Activated T-cell treated with anti-CD3 and anti-CD28 coated beads for 4 hours (primary cell): ENCODE measurements around the gene RAB6D.
"Not testable (repeated sequence)": the region's sequence is repeated elsewhere in the genome, so short reads cannot be mapped to it uniquely, and the experiment has no call there.

ENCODE experiments used
- DNase-seq: peaks from one replicate; pipeline ENCODE4 v3.0.0-alpha.2; 2020

Gene RAB6D

DNA sequence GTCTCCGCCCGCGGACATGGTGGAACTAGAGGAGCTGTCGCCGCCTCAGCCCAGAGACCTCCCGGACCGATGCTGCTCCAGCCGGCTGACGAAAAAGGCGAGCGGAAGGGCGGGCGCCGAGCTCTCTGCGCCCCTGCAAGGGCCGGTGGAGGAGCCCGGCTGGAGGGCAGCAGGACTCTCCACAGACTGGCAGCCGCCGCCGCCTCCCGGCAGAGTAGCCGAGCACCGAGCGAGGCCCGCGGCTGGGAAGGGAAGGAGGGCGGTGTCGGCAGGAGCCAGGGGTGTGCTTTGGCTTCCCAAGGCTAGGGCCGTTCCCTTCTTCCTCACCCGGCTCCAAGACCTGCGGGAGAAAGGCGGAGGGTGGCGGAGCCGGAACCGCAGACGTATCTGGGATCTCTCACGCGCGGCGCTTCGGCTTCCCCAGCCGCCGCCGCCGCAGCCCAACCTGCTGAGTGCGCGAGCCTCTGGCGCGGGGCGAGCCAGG lies at the start of gene RAB6D:
RAB6D (minus strand) TSS at position 466 of the 484 bp plus-strand sequence; CDS start at position 18, 448 bp downstream.
- not testable (repeated sequence) for DNase-seq

DNA sequence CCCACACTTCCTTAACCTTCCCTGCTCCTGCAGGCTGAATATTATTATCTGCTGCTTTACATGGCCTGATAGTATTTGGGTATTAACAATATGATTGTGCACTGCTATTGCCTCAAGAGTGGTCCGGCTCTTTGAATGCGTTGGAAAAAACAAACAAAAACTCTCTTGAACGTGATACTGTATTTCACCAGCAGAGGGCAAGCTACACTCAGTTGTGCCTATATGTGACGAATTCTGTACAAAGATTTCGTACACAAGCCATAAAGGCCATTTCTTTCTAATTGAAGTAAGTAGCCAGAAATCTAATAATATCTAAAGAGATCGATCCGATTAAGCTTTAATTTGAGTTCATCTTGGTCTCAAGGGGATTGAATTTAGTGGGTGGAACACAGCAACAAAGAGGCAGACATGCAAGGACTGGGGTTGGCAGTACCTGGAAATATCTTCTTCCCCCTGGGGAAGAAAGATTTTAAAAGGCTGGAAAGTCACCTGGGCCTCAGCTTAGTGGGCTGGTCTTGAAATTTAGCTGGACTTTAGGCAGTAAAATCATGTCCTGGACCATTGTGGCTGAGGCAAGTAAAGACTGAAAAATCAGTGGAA lies 49.3 kb upstream of the RAB6D start:
- no peak for DNase-seq

DNA sequence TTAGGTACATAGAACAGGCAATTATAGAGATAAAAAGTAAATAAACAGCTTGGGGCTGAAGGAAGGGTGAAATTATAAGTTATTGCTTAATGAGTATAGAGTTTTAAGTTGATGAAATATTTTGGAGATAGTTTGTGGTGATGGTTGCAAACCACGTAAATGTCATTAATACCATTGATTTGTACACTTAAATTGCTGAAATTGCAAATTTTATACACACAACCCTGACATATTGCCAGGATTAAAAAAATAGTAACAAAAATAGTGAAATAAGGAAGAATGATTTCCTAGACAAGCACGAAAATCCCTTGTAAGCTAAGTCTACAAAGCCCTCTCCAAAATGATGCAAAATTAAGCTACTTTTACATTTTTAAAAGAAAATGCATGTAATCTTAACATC lies 46.2 kb upstream of the RAB6D start:
- DNase-seq: no peak

DNA sequence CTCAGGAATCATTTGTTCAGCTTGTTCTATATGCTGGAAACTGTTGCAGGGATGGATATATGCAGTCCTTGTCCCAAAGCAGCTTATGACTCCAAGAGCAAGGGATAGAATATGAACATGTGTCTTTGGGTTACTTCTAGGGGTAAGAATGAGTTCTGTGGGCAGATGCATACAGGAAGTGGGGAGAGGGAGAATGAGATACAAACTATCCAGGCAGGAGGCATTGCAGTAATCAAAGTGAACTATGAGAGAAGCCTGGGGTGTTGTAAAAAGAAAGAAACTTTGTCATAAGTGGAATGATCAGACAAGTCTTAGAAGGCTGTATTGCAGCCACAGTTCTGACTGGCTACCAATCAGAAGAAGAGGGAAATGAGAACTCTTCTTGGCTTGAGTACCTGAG lies 44.8 kb upstream of the RAB6D start:
- no peak for DNase-seq

- DNase-seq: no peak
Measured at GRCh38 chr2:131408207-131408606, 44.2 kb upstream of the RAB6D start.

- no peak for DNase-seq
Measured at GRCh38 chr2:131404753-131405152, 40.8 kb upstream of the RAB6D start.

- no peak for DNase-seq
Measured at GRCh38 chr2:131402320-131403039, 38.5 kb upstream of the RAB6D start.

- no peak for DNase-seq
Measured at GRCh38 chr2:131400849-131401248, 36.9 kb upstream of the RAB6D start.

- not testable (repeated sequence) for DNase-seq
Measured at GRCh38 chr2:131400441-131400840, 36.5 kb upstream of the RAB6D start.

GRCh38 chr2:131396209-131396608 lies 32.2 kb upstream of the RAB6D start:
- not testable (repeated sequence) for DNase-seq

- DNase-seq: not testable (repeated sequence)
Measured at GRCh38 chr2:131395024-131395645, 31.2 kb upstream of the RAB6D start.

GRCh38 chr2:131394147-131394931 lies 30.4 kb upstream of the RAB6D start:
- DNase-seq: no peak

DNA sequence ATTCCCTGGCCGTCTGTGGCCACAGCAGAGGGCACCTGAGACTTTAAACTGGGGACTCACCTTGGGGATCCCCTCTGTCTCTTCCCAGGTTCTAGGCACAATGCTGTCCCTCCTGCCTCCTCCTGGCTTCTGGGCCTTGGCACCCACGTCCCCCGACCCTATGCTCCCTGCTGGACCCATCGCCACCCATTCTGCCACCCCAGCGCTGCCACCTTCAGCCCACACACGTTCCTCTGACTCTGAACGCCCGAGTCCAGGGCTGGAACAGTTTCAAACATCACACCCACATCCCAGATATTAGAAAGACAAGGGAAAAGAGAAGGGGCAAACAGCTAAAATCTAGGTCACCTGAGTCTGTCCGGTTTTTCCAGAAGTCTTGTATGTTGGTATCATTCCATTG lies 28.0 kb upstream of the RAB6D start:
- DNase-seq: not testable (repeated sequence)

DNA sequence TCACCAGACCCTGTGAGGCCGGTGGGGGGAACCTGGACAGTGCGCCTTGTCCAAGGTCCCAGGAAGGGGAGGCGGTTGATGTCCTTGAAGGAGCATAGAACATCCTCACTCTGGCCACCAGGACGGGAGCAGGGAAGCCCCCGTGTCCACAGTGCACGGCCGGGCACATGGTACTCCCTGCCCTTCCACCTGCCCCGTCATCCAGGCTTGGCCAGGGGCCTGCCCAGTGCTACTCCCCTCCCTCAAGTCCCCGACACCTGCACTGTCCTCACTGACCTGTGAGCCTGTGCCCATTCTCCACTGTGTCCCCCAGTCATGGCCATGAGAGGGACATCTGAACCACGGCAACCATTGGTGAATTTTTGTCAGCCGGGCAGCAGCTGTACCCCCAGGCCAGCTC lies 27.5 kb upstream of the RAB6D start:
- not testable (repeated sequence) for DNase-seq

DNA sequence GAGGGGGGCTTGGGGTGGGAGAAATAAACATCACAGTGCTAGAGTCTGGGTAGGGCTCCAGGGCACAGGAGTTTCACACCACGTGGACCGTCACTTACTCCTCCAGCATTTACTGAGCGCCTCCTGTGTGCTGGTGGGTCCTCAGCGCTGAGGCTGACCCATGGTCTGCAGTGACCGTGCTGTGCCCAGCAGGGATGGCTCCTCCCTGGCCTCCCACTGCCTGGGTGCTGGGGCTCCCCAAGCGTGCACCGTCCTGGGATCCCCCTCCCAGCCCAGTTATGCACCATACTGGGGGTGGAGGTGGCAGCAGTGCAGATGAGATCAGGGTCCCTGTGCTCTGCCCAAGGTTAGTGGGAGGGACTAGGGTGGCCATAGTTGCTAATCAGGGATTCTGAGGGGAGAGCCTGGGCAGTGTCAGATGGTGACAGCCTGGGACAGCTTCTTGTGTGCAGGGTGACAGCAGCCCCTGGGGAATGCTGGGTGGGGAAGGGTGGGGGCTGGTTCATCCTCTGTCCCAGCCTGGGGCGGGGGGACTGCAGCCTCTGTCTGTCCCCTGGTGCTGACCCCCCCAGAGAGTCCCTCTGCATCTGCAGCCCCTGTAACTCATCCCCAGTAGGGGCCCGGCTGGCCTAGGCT lies 26.6 kb upstream of the RAB6D start:
- DNase-seq: not testable (repeated sequence)

DNA sequence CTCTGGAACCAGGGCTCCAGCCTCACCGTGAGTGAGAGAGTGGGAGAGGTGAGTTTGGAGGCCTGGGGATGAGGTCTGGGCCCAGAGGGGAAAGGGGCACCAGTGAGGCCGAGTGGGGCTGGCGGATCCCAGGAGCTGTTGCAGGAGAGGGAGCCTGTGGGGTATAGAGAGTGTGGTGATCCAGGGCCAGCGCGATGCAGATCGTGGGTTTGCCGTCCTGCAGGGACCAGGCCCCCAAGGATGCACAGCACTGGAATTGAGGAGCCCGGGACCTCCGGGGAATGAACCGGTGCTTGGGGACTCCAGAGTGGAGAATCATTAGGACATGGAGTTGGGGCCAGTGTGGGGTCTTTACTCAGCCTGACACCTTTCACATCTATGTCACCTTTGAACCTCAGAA lies 25.7 kb upstream of the RAB6D start:
- DNase-seq: no peak

- not testable (repeated sequence) for DNase-seq
Measured at GRCh38 chr2:131388834-131389233, 24.9 kb upstream of the RAB6D start.

DNA sequence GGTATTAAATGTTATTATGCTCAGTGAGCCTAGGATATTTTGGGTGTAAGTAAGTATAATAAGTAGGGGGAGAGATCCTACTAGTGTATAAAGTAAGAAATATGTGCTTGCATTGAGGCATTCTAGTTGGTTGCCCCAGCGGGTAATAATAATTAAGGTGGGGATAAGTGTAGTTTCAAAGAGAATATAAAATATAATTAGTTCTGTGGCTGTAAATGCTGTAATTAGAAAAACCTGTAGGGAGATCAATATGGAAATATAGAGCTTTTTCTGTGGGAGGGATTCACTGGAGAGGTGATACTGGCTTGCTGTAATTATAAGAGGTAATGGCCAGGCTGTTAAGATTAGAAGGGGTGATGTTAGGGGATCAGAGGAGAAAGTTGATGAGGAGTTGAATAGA lies 9.1 kb upstream of the RAB6D start:
- not testable (repeated sequence) for DNase-seq

- DNase-seq: no peak
Measured at GRCh38 chr2:131369954-131370353, 6.0 kb upstream of the RAB6D start.

DNA sequence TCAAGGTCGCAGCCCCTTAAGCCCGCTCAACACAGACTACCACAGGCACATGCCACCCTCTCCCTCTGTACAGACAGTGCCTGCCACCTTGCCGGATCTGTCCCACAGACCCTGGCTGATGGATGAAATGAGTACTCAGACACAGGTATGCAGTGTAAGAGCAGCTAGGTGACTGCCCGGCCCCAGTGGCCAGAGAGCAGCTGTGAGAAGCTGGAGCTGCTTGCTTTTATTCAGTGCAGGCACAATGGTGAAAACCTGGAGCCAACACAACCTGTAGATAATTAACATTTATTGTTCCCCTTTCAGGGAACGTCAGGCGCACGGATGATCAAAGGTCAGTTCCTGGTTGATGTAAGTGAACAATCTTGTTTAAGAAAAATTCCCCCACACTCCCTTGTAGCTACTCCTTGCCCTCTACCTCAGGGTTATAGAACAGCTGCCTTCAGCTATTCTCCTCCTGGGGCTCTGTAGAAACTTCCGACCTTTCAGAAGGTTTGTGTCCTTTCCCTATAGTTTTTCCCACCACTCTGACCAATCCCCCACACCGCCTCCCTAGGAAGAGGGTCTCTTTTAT lies 4.6 kb upstream of the RAB6D start:
- DNase-seq: not testable (repeated sequence)

- DNase-seq: no peak
Measured at GRCh38 chr2:131367352-131367751, 3.4 kb upstream of the RAB6D start.

GRCh38 chr2:131366643-131367042 lies 2.7 kb upstream of the RAB6D start:
- DNase-seq: no peak
